Stimulated activated CD4-positive, alpha-beta T cell treated with anti-CD3 and anti-CD28 coated beads, Interleukin-4, amount 100 ng/mL, for 24 hours (primary cell): ENCODE results near the gene CAB39.
A peak's percentile ranks its signal among the peaks of the same experiment; 100 is the strongest.

Experiments
- DNase-seq: peaks from one replicate; pipeline ENCODE4 v3.0.0-alpha.2; 2020

Gene CAB39

DNA sequence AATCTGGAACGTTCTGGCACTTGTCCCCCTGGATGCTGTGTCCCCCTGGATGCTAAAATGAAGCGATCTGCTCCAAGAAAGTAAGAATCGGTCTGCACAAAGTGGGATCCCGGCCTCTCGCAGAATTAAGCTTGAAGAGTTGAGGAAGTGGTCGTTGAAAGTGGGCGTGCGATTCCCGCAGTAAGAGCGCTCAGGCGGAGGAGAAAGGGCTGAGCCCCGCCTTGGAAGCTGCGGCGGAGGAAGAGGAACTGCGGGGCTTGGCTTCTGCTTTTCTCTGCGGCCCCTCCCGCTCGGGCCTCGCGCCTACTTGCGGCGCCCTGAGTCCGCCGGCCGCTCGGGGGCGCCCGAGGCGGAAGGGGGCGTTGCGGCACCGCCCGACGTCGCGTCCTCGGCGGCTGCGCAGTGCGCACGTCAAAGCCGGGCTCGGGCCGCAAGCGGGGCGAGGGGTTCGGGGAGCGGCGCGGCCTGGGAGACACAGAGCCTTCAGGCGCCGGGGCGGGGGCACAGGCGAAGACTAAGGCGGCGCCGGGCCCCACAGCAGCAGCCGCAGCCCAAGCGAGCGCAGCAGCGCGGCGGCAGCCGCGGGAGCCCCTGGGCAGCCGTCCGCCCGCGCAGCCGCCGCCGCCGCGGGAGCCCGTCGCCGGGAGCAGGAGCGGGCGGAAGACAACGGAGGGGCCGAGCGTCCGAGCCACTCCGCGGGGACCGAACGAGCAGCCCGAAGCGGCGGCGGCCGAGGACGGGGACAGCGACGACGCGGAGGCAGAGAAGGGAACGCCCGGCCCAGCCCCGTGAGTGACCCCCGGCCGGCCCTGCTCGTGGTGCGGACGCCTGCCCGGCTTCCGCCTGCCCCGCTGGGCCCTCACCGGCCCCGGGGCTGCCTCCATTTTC is at the start of gene CAB39:
CAB39 (plus strand) TSS at position 400 of the 888 bp plus-strand sequence. CDS start 47,160 bp downstream, outside the sequence.
- DNase-seq: peak; percentile 85

GRCh38 chr2:230664128-230664527 is 48.5 kb upstream of the CAB39 start:
- DNase-seq: no peak

- no peak for DNase-seq
Observed at GRCh38 chr2:230664844-230665243, 47.8 kb upstream of the CAB39 start.

GRCh38 chr2:230665263-230665691 is 47.4 kb upstream of the CAB39 start:
- peak; percentile 33 for DNase-seq

- DNase-seq: no peak
Observed at GRCh38 chr2:230666446-230666845, 46.2 kb upstream of the CAB39 start.

GRCh38 chr2:230666885-230667712 is 45.5 kb upstream of the CAB39 start:
- no peak for DNase-seq

DNA sequence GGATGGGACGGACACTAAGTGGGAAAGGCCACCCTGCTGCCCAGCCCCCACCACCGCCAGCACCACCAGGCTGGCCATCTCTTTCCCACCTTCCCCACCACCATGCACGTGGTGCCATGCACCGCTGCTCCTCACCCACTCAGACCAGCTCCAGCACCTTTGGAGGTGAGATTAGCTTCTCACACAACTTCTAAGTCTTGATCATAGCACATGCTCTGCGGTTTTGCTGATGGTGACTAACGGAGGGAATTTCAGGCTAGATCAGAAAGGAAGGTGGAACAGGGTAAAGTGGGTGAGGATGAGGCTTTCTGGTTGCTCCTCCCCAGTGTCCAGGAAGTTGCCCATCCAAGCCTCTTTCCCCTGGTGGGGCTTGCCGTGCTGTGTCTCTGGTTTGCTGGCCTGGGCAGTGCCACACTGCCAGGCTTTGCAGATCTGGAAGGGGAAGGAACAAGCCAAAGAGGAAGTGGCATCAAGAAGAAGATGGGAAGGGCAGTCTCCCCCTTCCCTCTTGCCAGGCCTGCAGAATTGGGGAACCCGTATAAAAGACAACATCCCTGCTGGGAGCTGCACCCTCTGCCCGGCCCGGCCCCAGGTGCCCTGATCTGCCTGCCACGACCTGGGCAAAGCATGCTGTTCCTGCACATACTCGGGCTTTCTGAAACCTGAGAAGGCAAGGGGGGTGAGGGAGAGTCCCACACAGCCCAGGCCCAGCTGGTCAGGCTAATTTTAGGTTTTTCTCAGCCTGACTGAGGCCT is 44.3 kb upstream of the CAB39 start:
- peak; percentile 59 for DNase-seq

- no peak for DNase-seq
Observed at GRCh38 chr2:230668939-230669303, 43.7 kb upstream of the CAB39 start.

- DNase-seq: no peak
Observed at GRCh38 chr2:230669386-230669950, 43.2 kb upstream of the CAB39 start.

GRCh38 chr2:230671117-230671516 is 41.5 kb upstream of the CAB39 start:
- DNase-seq: no peak

GRCh38 chr2:230672836-230673235 is 39.8 kb upstream of the CAB39 start:
- no peak for DNase-seq

DNA sequence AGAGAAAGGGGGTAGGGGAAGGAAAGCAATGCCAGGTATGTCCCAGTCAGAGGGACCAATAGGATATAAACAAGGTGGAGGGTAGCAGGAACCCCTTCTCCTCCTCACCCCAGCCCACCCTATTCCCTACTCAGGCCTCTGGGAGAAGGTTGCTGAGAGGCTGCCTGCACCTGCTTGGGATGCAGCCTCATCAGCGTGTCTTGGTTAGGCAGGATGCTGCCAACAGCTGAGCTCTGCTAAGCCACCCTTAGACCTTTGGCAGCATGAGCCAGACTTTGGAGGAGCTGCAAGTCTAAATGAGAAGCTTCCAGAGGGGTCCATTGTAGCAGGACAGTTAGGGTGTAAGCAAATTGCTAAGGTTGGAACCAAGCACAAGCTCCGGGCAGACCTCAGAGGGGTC is 38.2 kb upstream of the CAB39 start:
- DNase-seq: no peak

DNA sequence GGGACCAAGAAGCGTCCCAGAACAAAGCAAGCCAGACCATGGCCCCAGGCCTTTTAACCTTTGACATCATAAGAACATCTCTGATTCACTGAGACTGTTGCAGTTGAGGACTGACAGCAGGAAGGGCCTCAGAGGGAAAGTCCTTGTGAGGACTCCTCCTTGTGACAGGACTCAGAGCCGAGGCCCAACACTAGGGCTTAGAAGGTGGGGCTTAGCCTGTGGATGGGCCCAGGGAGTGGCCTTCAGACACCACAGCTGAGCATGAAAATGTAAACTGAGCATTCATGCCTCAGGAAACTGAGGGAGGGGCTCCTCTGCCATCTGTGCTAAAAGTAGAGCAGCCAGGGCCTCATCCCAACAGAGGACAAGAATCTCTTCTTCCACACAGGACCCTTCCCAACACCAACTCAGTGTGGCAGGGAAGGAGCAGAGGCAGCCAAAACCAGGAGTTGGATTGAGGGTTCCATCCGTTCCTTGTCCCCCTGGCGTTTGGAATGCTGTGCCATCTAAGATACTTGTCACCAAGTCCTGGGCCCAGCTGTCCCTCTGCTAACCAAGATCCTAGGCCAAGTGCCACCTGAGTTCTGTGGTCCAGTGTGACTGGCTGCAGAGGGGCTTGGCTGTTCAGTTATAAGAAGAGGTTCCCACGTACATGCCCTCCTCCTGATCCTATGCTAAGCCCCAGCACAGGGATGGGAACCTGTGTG is 37.5 kb upstream of the CAB39 start:
- DNase-seq: no peak

DNA sequence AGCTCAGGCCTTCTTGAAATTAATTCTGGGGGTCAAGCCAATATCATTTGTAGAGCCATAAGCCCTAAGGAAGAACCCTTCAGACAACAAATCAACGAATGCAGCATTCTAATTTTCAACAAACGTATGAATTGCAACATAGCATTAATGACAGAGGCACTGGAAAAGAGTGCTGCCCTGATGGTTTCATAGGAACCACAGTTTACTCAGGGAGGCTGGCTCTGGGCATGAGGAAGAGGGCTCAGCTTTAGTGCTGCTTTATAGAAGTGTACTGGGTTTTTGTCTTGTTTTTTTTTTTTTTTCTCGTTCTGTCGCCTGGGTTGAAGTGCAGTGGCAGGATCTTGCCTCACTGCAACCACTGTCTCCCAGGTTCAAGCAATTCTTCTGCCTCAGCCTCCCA is 36.1 kb upstream of the CAB39 start:
- no peak for DNase-seq

- DNase-seq: no peak
Observed at GRCh38 chr2:230677201-230677946, 35.3 kb upstream of the CAB39 start.

DNA sequence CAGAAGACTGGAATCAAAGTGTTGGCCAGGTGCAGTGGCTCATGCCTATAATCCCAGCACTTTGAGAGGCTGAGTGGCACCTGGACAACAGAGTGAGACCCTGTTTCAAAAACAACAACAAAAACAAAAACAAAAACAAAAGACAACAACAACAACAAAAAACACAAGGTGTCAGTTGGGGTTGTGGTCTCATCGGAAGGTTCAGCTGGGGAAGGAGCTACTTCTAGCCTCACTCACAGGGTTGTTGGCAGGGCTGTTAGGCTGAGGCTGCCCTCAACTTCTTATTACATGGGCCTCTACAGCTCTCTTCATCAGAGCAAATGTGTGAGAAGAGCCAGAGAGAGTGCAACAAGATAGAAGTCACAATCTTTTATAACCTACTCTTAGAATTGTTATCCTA is 34.6 kb upstream of the CAB39 start:
- DNase-seq: no peak

- no peak for DNase-seq
Observed at GRCh38 chr2:230678451-230678850, 34.2 kb upstream of the CAB39 start.

DNA sequence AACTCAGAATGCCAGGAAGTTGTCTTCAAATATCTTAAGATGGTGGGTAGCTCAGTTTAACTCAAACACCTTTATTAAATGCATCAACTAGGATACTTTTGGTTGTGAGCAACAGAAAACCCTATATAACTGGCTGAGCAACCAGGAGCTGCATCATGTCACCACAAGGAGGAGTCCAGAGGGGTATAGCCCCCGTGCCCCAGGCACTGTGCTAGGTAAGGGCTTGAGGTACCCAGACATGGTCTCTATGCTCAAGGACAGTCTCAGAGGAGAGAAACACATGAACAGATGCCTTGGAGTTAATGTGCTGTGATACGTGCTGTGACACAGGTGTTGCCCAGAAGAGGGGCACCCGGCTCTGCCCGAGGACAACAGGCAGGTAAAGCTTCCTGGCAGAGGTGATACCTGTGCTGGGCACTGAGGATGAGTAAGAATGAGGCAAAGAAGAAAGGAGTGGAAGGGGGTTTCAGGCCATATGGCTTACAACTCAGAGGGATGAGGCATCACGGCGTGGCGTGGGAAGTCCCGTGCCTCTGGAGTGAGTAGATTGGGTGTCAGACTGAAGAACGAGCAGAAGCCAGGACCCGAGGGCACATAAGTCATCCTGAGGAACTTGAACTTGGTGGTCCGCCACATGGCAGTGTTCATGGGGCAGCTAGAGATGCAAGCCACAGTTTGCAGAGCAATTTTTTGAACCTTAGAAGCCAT is 32.0 kb upstream of the CAB39 start:
- no peak for DNase-seq

- no peak for DNase-seq
Observed at GRCh38 chr2:230681171-230681545, 31.5 kb upstream of the CAB39 start.

GRCh38 chr2:230682546-230682945 is 30.1 kb upstream of the CAB39 start:
- DNase-seq: no peak
